Choroid plexus epithelial cell (primary cell): ENCODE data around the gene B9D2.

Experiments
- DNase-seq: peaks from one replicate; pipeline ENCODE4 v3.0.0-alpha.2; 2010; ENCODE audit warnings: low read depth
- H3K4me3 ChIP-seq: 2 replicates; pipeline ENCODE4 v1.5.1; 2011; ENCODE audit warnings: low read depth, mild to moderate bottlenecking, control low read depth, low read length, moderate library complexity
- TF ChIP-seq, protein P1 (sequence below): conservative IDR thresholded peaks from 2 replicates; pipeline ENCODE4 v1.5.1; 2011; ENCODE audit warnings: low read depth, mild to moderate bottlenecking, control low read depth, inconsistent platforms, low read length, moderate library complexity

B9D2 gene

DNA sequence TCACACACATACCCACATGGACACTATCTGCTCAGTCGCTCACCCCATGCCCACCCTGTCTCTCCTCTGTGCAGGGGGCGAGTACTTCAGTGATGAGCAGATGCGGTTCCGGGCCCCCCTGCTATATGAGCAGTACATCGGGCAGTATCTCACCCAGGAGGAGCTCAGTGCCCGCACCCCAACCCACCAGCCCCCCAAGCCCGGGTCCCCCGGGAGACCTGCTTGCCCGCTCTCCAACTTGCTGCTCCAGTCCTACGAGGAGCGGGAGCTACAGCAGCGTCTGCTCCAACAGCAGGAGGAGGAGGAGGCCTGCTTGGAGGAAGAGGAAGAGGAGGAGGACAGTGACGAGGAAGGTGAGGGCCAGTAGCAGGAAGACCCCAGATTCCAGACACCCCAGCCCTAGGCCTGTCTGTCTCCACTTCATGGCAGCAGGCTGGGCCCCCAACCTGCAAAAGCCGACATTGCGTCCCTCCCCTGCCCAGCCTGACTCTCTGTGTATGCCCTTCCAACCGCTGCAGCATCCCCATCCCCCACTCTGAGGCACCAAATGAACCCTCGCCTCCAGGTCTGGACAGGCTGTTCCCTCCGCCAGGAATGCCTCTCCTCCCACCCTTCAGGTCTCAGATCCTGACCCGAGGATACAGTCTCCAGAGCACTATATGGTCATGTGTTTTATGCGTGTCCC lies 44.3 kb downstream of the B9D2 start:
- no peak overlapping the region for H3K4me3 ChIP-seq
- DNase-seq, result no peak
- TF ChIP-seq, protein P1, sequence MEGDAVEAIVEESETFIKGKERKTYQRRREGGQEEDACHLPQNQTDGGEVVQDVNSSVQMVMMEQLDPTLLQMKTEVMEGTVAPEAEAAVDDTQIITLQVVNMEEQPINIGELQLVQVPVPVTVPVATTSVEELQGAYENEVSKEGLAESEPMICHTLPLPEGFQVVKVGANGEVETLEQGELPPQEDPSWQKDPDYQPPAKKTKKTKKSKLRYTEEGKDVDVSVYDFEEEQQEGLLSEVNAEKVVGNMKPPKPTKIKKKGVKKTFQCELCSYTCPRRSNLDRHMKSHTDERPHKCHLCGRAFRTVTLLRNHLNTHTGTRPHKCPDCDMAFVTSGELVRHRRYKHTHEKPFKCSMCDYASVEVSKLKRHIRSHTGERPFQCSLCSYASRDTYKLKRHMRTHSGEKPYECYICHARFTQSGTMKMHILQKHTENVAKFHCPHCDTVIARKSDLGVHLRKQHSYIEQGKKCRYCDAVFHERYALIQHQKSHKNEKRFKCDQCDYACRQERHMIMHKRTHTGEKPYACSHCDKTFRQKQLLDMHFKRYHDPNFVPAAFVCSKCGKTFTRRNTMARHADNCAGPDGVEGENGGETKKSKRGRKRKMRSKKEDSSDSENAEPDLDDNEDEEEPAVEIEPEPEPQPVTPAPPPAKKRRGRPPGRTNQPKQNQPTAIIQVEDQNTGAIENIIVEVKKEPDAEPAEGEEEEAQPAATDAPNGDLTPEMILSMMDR, result no peak

DNA sequence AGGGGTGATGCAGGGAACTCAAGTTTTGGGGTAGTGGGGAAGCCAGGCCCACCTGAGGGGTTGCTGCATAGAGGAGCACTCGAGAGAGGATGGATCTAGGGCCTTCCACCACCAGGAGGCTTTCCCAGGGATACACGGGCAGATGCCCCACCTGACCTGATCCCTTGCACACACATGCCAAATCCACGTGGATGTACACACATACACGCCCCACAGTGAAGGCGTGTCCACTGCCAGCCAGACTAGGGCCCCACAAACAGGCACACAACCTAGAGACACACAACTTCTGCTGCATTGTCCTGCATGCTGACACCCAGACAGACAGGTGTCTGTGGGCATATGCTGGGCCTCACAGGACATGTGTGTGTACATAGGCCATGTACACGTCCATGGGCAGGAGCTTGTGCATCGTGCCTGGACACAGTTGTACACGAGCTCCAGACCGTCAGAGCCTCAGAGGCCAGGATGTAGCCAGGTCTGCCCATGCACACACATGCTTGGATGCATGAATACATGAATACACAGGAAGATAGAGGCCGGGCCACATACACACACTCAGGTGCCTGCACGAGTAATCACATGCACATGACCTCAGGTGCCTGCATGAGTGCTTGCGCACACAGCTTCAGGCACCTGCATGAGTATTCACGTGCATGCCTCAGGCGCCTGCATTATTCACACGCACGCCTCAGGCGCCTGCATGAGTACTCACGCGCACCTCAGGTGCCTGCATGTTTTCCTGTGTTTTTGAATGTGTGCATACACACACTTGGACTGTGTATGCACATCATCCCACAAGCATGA lies 45.1 kb downstream of the B9D2 start:
- no peak for DNase-seq
- no peak overlapping the region for H3K4me3 ChIP-seq
- TF ChIP-seq, protein P1, result no peak

DNA sequence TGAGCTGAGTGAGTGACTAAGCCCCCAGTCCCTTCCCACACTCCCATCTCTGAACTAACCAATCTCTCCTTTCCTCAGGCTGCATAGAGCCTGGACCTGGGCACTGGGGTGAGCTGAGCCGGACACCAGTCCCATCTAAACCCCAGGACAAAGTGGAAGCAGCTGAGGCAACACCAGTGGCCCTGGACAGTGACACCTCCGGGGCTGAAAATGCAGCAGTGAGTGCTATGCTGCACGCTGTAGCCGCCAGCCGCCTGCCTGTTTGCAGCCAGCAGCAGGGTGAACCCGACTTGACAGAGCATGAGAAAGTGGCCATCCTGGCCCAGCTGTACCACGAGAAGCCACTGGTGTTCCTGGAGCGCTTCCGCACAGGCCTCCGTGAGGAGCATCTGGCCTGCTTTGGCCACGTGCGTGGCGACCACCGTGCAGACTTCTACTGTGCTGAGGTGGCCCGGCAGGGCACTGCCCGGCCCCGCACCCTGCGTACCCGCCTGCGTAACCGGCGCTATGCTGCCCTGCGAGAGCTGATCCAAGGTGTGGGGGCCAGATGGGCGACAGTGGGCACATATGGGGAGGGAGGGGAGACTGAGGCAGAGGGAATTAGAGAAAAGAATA lies 47.5 kb downstream of the B9D2 start:
- DNase-seq, result no peak
- no peak overlapping the region for H3K4me3 ChIP-seq
- TF ChIP-seq, protein P1, result no peak

DNA sequence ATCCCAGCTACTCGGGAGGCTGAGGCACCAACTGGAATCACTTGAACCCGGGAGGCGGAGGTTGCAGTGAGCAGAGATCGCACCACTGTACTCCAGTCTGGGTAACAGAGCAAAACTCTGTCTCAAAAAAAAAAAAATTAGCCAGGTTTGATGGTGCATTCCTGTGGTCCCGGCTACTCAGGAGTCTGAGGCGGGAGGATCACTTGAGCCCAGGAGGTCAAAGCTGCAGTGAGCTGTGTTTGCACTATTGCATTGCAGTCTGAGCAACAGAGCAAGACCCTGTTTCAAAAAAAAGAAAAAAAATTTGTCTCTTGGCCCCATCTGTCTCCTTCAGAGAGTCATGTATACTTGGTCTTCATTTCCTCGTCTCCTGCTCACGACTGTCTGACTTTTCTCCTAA lies 52.3 kb downstream of the B9D2 start:
- TF ChIP-seq, protein P1, result no peak
- DNase-seq, result peak; percentile 42
- H3K4me3 ChIP-seq, result no peak overlapping the region

DNA sequence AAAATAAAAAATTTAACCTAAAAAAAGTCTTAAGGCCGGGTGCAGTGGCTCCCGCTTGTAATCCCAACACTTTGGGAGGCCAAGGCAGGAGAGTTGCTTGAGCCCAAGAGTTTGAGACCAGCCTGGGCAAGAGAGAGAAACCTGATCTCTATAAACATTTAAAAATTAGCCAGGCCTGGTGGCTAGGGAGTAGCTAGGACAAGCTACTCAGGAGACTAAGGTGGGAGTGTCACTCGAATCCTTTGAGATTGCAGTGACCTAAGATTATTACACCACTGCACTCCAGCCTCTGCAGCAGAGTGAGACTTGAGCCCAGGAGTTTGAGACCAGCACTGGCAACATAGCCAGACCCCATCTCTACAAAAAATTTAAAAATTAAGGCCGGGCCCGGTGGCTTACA lies 52.9 kb downstream of the B9D2 start:
- DNase-seq, result no peak
- TF ChIP-seq, protein P1, result no peak
- H3K4me3 ChIP-seq, result peak overlapping the region; percentile 87

DNA sequence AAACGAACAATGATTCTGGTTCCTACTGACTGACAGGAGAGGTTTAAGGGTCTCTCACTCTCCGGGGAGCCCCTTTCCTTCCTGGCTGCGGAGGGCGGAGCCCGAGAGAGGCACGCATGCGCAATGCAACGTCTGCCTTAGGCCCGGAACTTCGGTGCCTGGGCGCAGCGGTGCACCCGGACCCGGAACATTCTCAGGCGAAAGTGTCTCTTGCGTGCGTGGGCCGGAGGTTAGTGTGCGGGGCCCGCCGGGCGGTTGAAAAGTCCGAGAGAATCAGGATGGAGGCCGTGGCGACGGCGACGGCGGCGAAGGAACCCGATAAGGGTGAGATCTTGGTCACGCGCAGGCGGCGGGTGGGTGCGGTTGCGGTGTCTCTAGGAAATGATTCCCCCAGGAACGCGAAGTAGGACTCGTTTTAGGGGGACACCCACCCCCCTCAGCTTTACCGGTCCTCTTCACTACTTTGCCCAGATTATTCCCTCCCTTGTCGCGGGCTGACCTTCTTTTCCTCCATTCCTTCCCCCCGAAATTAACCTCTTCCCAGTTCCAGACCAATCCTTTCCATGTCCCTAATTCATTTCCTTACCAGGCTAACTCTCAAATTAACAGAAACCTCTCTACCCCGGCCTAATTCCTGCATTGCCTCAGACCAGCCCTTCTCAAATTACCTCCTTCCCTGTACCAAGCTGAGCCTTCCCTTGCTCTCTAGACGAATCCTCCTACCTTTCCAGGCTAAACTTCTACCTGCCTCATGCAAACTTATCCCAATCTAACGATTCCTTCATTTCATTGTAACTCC lies 53.7 kb downstream of the B9D2 start, which contains the start of gene CCDC97:
Gene CCDC97 (plus strand): TSS at position 140 of the 799 bp plus-strand sequence. CDS start 139 bp downstream, at position 279.
- TF ChIP-seq, protein P1, result no peak
- peak within 1 kb of the TSS; percentile 87 for H3K4me3 ChIP-seq
- DNase-seq, result peak; percentile 90
